ENCODE data around the gene MACROD2. TPM values are rescaled to one million over a fixed set of nuclear protein-coding genes. Genes with fewer than 3 reads are reported as not detected.
"Not testable (repeated sequence)": the region's sequence is repeated elsewhere in the genome, so short reads cannot be mapped to it uniquely, and the experiment has no call there.

Gene MACROD2
- total RNA-seq, 1 donor from 2014 or later, result 3.5 TPM

- no peak for TF ChIP-seq CTCF (IDR thresholded peaks at IDR 0.05)
- intact Hi-C loops (cut with DNase I), result no loop called here
These were observed 1144.2 kb downstream of the MACROD2 start for GRCh38 chr20:15139522-15139921.

GRCh38 chr20:15140286-15140685 is 1145.0 kb downstream of the MACROD2 start:
- intact Hi-C loops (cut with DNase I), result no loop called here
- no peak for DNase-seq (ENCODE audit: low spot score in 2 of 2)
- H3K4me1 ChIP-seq, result no peaks in the 10 kb centered on the region
- no peak for TF ChIP-seq CTCF (IDR thresholded peaks at IDR 0.05)
- no peak overlapping the region for H3K27ac ChIP-seq
- no peaks in the 10 kb centered on the region for H3K36me3 ChIP-seq
- H3K27me3 ChIP-seq, result no peaks in the 10 kb centered on the region
- H3K4me3 ChIP-seq, result no peak overlapping the region
- no peaks in the 10 kb centered on the region for H3K9me3 ChIP-seq

More at GRCh38 chr20:15139522-15139921, 1144.2 kb downstream of the MACROD2 start:
- H3K4me3 ChIP-seq, result no peak overlapping the region
- no peaks in the 10 kb centered on the region for H3K4me1 ChIP-seq
- H3K27ac ChIP-seq, result no peak overlapping the region
- no peaks in the 10 kb centered on the region for H3K27me3 ChIP-seq
- no peaks in the 10 kb centered on the region for H3K36me3 ChIP-seq
- no peak for DNase-seq (ENCODE audit: low spot score in 2 of 2)
- H3K9me3 ChIP-seq, result no peaks in the 10 kb centered on the region

GRCh38 chr20:15140940-15141339 is 1145.6 kb downstream of the MACROD2 start:
- H3K27ac ChIP-seq; H3K4me1 ChIP-seq; H3K9me3 ChIP-seq; H3K27me3 ChIP-seq; intact Hi-C loops (cut with DNase I); H3K36me3 ChIP-seq; H3K4me3 ChIP-seq; DNase-seq (ENCODE audit: low spot score in 2 of 2): not testable (repeated sequence)

- no peaks in the 10 kb centered on the region for H3K36me3 ChIP-seq
- intact Hi-C loops (cut with DNase I), result no loop called here
- no peak overlapping the region for H3K27ac ChIP-seq
- no peaks in the 10 kb centered on the region for H3K9me3 ChIP-seq
- no peaks in the 10 kb centered on the region for H3K27me3 ChIP-seq
- no peak for TF ChIP-seq CTCF (IDR thresholded peaks at IDR 0.05)
- H3K4me1 ChIP-seq, result no peaks in the 10 kb centered on the region
- DNase-seq (ENCODE audit: low spot score in 2 of 2), result no peak
- no peak overlapping the region for H3K4me3 ChIP-seq
These were observed 1146.5 kb downstream of the MACROD2 start for GRCh38 chr20:15141861-15142260.

- Histone ChIP-seq H3K4me3 (no peak overlapping the region), H3K27me3 (no peaks in the 10 kb centered on the region), H3K36me3 (no peaks in the 10 kb centered on the region), H3K27ac (no peak overlapping the region), H3K9me3 (no peaks in the 10 kb centered on the region), H3K4me1 (no peaks in the 10 kb centered on the region)
- DNase-seq (ENCODE audit: low spot score in 2 of 2), result no peak
- intact Hi-C loops (cut with DNase I), result no loop called here
- no peak for TF ChIP-seq CTCF (IDR thresholded peaks at IDR 0.05)
These were observed 1148.2 kb downstream of the MACROD2 start for GRCh38 chr20:15143478-15143877.

GRCh38 chr20:15144916-15145315 is 1149.6 kb downstream of the MACROD2 start:
- Histone ChIP-seq H3K27me3 (no peaks in the 10 kb centered on the region), H3K36me3 (no peaks in the 10 kb centered on the region), H3K4me1 (no peaks in the 10 kb centered on the region), H3K27ac (no peak overlapping the region), H3K4me3 (no peak overlapping the region), H3K9me3 (no peaks in the 10 kb centered on the region)
- no peak for DNase-seq (ENCODE audit: low spot score in 2 of 2)
- intact Hi-C loops (cut with DNase I), result no loop called here
- no peak for TF ChIP-seq CTCF (IDR thresholded peaks at IDR 0.05)
